Measurements from ENCODE around the gene PLPPR1.
"Not testable (repeated sequence)": the region's sequence is repeated elsewhere in the genome, so short reads cannot be mapped to it uniquely, and the experiment has no call there.

The PLPPR1 gene

DNA sequence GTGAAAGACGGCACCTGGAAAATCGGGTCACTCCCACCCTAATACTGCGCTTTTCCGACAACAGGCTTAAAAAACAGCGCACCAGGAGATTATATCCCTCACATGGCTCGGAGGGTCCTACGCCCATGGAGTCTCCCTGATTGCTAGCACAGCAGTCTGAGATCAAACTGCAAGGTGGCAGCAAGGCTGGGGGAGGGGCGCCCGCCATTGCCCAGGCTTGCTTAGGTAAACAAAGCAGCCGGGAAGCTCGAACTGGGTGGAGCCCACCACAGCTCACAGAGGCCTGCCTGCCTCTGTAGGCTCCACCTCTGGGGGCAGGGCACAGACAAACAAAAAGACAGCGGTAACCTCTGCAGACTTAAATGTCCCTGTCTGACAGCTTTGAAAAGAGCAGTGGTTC lies 262.5 kb downstream of the PLPPR1 start:
- DNase-seq (ENCODE audit: low read depth) = not testable (repeated sequence)

DNA sequence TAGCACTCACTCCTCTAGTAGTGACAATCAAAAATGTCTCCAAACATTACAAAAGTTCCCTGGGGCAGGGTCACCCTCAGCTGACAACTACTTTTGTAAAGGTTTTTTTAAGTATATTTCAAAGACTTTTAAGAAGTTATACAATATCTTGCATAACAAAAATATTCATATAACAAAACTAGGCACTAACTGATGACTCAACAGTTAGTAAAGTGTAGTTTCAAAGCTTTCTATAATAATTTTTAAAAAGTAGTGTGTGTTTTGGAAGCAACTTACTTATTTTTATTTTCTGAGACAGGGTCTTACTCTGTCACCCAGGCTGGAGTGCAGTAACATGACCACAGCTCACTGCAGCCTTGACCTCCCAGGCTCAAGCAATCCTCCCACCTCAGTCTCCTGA lies 271.4 kb downstream of the PLPPR1 start:
- DNase-seq (ENCODE audit: low read depth) = no peak

DNA sequence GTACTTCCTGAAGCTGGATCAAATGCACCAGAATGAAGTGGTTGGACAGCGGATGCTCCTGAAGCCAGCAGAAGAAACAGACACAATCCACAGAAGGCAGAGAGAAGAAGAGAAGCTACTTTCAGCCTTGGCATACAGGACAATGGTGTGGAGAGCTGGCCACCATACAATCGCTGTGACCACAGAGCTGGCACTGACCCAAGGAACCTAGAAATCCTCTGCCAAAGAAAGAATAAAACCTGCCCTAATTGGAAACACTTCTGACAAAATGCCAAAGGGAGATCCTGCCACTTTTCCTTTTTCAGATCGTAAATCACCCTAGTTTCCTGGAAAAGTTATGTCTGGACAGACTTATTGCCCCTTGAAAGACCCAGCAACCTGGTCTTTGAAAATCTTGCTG lies 278.5 kb downstream of the PLPPR1 start:
- peak; percentile 5 for DNase-seq (ENCODE audit: low read depth)

DNA sequence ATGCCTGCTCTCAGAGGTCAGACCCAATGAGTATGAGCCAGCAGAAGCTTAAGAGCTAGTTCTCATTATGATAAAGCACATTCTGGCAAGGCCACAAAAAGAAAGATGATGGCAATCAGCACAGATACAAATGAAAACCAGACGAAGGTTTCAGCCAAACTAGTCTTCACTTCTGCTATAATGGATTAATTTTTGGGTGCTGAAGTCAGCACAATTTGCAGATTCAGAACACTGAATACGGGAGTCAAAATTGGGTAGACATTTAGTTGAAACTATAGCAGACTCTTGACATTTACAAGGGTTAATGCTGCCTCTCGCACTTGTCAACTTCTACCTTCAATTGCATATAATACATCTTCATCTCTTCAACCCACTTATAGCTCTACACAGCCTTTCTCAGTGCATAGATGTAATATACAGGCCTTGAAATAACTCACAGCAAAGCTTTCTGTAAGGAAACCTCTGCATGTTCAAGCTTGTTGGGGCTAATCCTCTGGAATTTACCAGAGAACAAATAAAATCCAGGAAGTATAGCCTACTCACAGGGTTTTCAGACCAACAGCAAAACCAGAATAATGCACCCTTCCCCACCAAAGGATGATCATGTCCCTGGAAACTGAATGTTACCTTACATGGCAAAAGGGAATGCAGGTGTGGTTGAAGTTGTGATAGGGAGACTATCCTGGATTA lies 279.1 kb downstream of the PLPPR1 start:
- DNase-seq (ENCODE audit: low read depth) = no peak

DNA sequence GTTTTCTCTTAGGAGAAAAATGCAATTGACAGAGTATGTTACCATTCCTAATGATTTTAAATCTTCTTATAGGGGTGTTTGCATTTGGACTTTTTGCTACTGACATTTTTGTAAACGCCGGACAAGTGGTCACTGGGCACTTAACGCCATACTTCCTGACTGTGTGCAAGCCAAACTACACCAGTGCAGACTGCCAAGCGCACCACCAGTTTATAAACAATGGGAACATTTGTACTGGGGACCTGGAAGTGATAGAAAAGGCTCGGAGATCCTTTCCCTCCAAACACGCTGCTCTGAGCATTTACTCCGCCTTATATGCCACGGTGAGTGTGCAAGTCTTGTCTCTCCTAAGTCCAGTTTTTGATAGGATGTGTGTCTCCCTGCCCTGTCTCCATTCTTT lies 280.6 kb downstream of the PLPPR1 start:
- DNase-seq (ENCODE audit: low read depth) = no peak

DNA sequence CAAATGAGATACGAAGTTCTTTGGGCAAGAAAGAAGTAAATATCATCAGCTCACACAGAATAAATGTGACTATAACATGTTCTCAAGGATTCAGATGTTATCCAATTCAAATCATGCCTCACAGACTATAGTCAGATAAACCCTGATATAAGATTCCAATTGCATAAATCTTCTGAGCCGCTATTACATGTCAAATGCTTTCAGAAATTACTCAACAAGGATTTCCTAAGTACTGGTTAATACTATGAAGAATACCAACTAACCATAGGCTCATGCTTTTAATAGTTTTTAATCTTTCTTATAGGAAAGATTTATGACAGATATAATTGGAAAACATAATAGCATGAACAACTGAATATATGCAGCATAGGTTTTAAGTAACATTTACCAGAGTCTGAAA lies 282.7 kb downstream of the PLPPR1 start:
- no peak for DNase-seq (ENCODE audit: low read depth)

DNA sequence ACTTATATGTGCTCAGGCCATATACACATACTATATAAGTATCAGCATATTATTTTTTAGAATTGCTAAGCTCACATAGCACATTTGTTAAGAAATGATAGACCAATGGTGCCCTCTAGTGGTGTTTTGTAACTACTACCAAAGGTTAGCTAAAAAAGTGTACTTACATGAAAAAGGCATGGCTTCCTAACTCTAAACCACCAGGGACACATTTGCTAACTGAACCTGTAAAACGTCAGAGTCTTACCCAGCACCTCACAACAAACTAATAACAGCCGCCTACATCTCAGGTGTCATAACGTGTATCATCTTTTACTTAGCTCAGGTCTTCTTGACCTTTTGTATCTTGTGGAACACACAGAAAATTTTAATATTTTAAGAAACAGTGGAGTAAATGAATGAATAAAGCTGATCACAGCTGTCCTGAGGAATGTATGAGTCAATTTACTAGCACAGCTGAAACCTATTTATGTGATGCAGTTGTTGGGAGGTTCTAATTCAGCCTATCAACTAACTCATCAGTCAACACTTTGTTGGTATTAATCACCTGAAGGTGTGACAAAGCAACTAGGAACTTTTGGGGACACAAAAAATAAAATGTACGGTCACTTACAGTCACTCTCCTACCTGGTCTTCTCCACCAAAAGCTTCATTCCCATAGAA lies 283.4 kb downstream of the PLPPR1 start:
- peak; percentile 76 for DNase-seq (ENCODE audit: low read depth)

DNA sequence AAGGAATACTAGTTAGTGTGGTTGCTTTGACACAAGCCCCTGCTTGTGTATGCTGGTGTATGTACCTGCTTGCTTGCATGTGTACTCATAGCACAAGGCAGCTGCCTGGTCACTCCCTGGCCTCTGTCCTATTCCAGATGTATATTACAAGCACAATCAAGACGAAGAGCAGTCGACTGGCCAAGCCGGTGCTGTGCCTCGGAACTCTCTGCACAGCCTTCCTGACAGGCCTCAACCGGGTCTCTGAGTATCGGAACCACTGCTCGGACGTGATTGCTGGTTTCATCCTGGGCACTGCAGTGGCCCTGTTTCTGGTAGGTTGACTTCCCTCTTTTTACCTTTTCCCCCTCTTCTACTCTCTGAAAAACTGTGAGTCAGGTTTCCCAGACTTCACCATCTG lies 284.1 kb downstream of the PLPPR1 start:
- no peak for DNase-seq (ENCODE audit: low read depth)

DNA sequence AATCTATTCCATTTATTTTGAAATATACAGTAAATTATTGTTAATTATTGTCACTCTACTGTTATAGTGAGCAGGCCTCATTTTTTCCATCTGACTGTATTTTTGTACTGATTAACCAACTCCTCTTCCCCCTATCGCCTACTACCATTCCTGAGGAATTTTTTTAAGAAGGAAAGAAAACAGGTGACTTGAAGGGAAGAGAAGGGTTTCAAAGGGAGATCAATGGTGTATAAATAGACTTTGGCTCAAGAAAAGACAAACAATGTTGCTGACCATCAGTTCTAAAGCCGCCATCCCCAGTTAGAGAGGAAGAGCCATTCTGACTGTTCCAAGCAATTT lies 286.6 kb downstream of the PLPPR1 start:
- no peak for DNase-seq (ENCODE audit: low read depth)

DNA sequence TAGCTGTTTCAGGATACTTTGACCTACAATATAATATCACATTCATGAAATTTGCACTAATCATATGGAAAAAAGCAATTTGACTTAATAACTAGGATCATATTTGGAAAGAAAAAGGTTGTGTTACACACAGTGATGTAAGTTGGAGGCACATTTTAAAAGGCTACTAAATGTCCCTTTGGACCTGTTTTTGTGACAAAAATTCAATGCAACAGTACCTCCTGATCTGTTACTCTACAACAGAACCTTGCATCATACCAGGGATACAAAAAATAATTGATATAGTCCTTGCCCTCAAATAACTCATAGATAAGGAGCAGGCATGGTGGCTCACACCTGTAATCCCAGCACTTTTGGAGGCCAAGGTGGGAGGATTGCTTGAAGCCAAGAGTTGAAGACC lies 289.2 kb downstream of the PLPPR1 start:
- no peak for DNase-seq (ENCODE audit: low read depth)

DNA sequence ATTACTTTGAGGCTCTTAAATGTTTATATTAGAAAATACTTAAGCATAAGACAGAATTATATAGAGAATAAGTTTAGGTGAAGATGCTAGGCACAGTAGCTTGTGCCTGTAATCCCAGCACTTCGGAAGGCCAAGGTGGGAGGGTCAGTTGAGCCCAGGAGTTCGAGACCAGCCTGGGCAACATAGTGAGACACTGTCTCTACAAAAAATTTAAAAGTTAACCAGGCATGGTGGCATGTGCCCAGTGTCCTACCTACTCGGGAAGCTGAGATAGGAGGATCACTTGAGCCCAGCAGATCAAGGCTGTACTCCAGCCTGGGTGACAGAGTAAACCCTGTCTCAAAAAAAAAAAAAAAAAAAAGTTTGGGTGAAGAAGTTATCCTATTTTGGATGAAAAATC lies 294.6 kb downstream of the PLPPR1 start:
- DNase-seq (ENCODE audit: low read depth) = no peak

DNA sequence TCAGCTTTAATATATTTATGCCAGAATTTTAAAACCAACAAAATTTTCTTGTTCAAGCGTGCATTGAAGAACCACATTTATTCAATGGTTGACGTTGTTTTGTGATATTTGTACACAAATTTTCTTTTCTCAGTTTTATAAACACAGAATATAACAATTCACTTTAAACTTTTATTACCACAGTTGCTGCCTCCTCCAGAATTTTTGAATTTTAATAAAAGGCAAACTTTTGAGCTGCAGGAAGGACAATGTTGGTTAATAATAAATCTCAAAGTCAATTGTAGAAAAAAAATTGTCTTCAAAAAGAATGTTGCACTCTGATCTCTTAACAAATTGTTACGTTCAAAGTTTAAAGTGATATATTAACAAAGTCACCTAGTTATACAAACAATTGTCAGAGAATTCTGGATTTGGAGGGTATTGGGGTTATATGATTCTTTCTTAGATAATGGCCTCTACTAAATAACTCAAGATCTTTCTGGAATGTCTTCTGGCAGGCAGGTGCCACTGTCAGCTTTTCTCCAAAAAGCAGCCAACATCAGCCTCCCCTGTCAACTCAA lies 295.8 kb downstream of the PLPPR1 start:
- DNase-seq (ENCODE audit: low read depth) = no peak

DNA sequence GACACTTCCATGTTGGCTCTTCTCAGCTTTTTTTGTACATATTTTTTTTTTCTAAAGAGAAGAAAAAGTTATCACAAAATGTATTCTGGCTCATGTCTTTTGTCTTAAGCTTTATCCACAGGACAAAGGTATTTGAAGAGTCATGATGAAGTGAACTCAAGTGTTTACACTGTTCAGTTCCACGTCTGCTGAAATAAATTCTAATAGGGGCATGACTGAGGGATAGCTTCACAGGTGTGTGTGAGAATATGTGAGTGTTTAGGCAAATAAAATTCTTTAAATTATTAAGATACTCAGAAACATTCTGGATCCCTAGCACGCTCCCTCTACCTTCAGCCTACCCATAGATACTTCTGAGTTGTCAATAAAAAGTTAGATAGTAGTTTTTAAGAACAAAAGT lies 296.5 kb downstream of the PLPPR1 start:
- DNase-seq (ENCODE audit: low read depth) = no peak

DNA sequence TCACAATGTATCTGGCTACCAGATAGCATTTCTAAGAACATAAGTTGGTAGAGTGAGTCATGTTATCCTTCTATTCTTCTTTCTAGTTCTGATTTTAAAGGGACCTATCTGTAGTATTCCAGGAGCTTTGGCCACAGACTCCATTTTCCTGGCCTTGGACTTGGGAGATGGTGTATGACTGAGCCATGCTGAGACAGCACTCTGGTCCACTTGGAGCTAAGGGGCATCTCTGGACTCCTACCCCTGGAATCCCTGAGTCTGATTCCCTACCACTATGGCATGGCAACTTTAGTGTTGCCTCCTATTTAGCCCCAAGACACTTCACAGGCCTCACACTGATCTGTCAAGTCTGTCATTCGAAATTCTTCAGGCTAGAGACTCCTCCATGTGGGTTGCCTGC lies 297.5 kb downstream of the PLPPR1 start:
- DNase-seq (ENCODE audit: low read depth) = no peak

DNA sequence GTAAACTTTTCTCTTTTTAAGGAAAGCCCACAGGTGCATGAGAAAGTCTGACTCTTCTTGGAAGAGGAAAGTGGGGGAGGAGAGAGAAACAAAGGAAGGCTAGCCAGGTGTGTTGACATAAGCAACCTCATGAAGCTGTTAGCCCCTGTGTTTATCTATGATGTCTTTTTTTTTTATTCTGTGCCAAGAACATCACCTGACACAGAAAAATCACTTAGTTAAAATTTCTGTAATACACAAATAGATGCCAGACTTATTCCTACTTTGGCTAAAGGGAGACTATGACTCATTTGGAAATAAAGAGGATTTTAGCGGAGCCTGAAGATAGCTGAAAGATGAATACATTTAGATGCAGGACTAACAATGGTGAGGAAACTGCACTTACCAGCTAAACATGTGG lies 298.0 kb downstream of the PLPPR1 start:
- no peak for DNase-seq (ENCODE audit: low read depth)

DNA sequence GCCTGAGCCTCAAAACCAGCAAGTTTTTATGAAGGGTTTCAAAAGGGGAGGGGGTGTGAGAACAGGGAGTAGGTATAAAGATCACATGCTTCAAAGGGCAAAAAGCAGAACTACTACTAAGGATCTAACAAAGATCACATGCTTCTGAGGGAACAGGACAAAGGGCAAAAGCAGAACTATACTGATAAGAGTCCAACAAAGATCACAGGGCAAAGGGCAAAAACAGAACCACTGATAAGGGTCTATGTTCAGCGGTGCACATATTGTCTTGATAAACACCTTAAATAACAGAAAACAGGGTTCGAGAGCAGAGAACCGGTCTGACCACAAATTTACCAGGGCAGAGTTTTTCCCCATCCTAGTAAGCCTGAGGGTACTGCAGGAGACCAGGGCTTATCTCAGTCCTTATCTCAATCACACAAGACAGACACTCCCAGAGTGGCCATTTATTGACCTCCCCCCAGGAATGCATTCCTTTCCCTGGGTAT lies 298.9 kb downstream of the PLPPR1 start:
- not testable (repeated sequence) for DNase-seq (ENCODE audit: low read depth)

DNA sequence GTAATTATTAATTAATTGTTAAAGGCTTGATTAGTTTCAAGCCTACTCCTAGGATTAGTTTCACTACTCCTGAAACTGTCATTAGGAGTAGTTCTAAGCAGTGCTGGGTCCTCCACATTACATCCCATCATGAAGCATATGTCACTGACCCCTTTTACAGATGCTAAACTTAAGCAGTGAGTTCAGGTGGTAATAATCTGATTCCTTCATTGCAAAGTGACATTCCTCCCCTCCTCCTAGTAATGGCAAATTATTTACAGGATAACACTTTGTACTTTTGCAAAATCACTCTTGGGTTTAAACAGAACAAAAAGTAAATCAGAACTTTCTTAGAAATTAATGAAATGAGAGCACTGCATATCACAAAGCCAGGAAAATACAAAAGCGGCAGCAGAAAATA lies 303.8 kb downstream of the PLPPR1 start:
- no peak for DNase-seq (ENCODE audit: low read depth)

DNA sequence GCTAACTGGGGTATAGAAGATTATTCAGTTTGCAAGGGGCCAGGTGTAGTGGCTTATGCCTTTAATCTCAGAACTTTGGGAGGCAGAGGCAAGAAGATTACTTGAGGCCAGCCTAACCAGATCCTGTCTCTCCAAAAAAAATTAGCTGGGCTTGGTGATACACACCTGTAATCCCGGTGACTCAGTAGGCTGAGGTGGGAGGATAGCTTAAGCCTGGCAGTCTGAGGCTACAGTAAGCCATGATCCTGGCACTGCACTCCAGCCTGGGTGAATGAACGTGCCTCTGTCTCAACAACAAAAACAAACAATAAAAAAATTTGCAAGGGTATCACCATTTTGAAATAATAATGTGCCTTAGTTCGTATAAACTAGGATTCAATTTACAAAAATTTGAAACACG lies 305.0 kb downstream of the PLPPR1 start:
- DNase-seq (ENCODE audit: low read depth) = no peak

DNA sequence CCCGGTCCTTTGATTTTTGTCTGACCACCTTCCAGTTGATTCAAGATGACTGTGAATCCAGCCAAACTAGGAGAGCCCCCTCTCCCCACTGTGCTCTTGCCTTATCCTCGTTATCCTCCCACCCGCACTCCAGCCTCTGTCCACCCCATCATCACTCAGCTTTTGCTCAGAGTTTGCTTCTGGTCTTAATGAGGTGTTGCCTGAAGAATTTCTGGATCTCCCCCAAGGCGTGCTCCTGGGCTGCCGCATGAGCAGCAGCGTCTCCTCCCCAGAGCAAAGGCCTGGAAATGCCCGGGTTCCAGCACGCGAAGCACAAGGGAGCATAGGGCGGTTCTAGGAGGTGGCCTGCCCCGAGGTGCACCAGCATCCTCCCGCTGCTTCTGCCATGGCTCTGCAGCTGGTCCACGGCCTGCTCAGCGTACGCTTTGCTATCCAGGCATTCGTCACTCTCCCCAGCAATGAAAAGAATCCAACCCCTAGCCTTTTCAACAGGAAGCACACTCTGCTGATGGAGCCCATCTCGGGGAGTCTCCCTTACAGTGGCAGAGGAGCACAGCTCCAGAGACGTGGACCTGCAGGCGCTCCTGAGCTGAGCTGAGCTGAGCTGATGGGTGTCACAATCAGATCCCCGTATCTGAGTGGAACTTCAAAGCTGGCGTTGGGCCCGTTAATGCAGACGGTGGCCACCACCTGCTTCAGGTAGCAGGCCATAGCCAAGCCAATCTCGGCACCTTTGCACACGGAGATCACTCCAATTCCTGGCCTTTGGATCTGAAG lies 305.6 kb downstream of the PLPPR1 start:
- no peak for DNase-seq (ENCODE audit: low read depth)

DNA sequence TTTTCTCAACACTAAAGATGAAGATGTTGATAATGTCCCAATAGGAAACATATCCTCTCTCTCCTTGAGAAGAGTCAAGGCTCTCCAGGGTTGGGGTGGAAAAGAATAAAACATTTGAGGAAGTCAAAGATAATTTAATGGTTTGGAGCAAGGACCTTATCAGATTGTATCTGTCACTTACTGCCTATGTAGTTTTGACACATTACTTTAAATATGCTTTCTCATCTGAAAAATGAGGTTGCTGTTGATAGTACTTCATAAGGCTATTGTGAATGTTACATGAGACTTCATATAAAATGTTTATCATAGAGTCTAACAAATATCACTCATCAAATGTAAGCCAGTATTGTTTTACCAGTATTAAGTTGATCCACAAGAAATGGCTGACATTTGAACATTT lies 307.6 kb downstream of the PLPPR1 start:
- DNase-seq (ENCODE audit: low read depth) = no peak

DNA sequence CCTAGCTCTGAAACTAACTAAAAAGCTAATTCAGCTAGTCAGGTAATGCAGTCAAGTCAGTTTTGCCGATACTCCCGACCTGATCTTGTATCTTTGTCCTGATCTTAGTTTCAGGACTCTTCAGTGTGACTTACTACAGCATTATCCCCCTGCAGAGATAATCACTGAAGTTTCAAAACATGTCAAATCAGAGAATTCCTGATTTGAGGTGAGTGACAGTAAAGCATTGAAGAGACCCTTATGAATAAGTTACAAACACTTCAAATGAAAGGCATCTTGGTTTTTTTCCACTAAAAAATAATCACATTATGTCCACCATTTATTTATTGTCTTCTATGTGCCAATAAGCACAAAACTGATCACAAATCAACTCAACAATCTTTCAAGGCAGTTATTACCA lies 308.7 kb downstream of the PLPPR1 start:
- DNase-seq (ENCODE audit: low read depth) = no peak

DNA sequence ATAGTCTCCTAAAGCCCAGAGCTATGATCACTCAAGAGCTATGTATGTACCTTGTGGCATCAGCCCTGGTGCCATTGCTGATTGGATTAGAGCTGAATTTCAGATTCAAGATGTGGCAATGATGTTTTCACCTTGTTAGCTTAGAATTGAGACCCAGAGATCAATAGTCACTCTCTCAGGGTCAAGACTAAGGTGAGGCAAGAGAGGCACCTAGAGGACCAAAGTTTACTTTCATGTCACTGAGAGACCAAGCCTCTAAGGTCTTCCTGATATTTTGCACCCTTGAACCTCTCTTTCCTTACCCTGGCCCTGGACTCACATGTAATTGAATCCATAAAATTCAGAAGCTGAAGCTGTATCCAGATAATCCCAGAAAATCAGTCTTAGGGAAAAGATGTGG lies 313.4 kb downstream of the PLPPR1 start:
- no peak for DNase-seq (ENCODE audit: low read depth)

DNA sequence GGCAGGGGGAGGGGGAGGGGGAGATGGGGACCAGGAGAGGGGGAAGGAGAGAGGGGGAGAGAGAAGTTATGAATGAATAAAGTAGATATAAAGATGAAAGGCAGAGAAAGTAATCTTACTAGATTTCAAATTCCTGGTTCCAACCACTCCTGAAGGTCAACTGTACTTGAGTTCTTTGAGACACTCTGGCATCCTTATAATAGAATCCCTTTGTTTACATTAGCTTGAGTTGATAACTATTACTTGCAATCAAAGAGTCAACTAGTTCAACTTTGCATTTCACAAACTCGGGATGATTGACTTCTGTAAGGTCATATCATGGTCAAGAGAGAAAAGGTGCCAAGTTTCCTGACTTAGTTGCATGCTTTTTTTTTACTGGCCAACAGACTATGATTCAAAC lies 314.1 kb downstream of the PLPPR1 start:
- DNase-seq (ENCODE audit: low read depth) = no peak

Measured in EH (cell line).